Loucy (cell line): ENCODE results near the gene KRT33B.

ENCODE experiments used
- EZH2phosphoT487 ChIP-seq: fragments of 200-600 bp; IDR thresholded peaks from 2 replicates; pipeline ENCODE4 v1.6.1; 2018; ENCODE audit warnings: antibody characterized with exemption, mild to moderate bottlenecking, moderate library complexity, borderline replicate concordance
- TF ChIP-seq, protein P1 (sequence below): fragments of 200-600 bp; sonication (generic); conservative IDR thresholded peaks from 2 replicates; pipeline ENCODE4 v1.5.1; 2014; ENCODE audit warnings: mild to moderate bottlenecking, antibody characterized with exemption, low read length

DNA sequence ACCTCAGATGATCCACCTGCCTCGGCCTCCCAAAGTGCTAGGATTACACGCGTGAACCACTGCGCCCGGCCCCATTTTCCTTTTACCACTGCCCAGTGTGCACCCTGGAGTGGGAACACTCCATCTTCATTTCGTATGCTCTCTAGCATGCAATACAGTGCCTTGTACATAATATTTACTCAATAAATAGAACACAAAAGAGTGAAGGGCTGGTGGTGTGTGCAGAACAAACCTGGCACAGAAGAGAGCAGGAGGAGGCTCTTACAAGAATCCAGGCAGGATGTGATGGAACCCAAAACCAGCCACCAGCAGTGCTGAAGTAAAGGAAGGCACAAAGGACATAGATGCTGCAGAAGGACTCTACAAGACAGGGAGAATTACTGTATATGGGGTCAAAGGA is 47.5 kb upstream of the KRT33B start:
- TF ChIP-seq, protein P1, sequence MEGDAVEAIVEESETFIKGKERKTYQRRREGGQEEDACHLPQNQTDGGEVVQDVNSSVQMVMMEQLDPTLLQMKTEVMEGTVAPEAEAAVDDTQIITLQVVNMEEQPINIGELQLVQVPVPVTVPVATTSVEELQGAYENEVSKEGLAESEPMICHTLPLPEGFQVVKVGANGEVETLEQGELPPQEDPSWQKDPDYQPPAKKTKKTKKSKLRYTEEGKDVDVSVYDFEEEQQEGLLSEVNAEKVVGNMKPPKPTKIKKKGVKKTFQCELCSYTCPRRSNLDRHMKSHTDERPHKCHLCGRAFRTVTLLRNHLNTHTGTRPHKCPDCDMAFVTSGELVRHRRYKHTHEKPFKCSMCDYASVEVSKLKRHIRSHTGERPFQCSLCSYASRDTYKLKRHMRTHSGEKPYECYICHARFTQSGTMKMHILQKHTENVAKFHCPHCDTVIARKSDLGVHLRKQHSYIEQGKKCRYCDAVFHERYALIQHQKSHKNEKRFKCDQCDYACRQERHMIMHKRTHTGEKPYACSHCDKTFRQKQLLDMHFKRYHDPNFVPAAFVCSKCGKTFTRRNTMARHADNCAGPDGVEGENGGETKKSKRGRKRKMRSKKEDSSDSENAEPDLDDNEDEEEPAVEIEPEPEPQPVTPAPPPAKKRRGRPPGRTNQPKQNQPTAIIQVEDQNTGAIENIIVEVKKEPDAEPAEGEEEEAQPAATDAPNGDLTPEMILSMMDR = no peak
- no peak for TF ChIP-seq EZH2phosphoT487
